MG63 (cell line): ENCODE measurements around the gene ELF3. TPM values are rescaled to one million over a fixed set of nuclear protein-coding genes. Genes with fewer than 3 reads are reported as not detected.
"Not testable (repeated sequence)": the region's sequence is repeated elsewhere in the genome, so short reads cannot be mapped to it uniquely, and the experiment has no call there.

Experiments
- DNase-seq: peaks from one replicate; pipeline ENCODE4 v3.0.0-alpha.2; 2020
- H3K27me3 ChIP-seq: fragments of 250-450 bp; sonication (Bioruptor Pico); 2 replicates; pipeline ENCODE4 v1.5.1; 2020; ENCODE audit warnings: mild to moderate bottlenecking, moderate library complexity
- H3K36me3 ChIP-seq: fragments of 250-450 bp; sonication (Bioruptor Pico); 2 replicates; pipeline ENCODE4 v1.5.1; 2020; ENCODE audit warnings: mild to moderate bottlenecking, moderate library complexity
- H3K4me3 ChIP-seq: fragments of 250-450 bp; sonication (Bioruptor Pico); 2 replicates; pipeline ENCODE4 v1.5.1; 2020; ENCODE audit warnings: mild to moderate bottlenecking, moderate library complexity
- H3K9me3 ChIP-seq: fragments of 250-450 bp; sonication (Bioruptor Pico); 2 replicates; pipeline ENCODE4 v1.5.1; 2020; ENCODE audit warnings: mild to moderate bottlenecking, moderate library complexity
- total RNA-seq: library from RNA; depleted of rRNA; stranded (reverse); fragments of >200 nt; shearing (Covaris generic); gene quantifications from 2 replicates; pipeline ENCODE4 v1.2.3, GENCODE V29; 2014; ENCODE audit warnings: low replicate concordance; rRNA removed

ELF3 gene
- total RNA-seq, result not detected in 2 replicates

DNA sequence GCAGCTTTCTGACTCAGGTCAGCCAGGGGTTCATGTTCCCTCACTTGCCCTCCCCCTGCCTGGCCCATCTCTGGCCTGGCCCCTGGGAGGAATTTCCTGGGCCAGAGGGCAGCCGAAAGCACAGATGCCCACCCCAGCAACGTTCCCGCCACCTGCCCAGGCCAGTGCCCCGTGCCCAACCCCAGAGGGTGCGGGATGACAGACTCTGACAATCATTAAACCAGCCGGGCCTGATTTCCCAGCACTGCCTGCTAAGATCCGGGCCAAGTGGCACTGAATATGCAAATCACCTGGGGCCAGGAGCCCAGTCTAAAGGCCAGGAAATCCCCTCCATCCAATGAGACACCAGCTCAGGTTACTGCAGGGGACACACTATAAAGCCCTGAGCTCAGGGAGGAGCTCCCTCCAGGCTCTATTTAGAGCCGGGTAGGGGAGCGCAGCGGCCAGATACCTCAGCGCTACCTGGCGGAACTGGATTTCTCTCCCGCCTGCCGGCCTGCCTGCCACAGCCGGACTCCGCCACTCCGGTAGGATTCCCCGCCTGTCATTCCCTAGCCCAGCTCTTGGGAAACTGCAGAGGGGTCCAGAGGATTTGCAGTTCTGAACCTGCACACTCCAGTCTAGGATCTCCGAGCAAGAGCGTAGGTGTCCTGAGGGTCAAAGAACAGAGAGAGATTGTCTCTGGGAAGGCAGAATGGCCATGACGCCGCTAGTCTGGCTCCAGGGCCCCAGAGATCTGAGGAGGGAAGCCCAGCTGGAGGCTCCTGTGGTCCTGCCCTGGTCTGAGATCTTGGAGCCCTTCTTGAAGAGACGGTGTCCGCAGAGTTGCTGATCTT, at the start of gene ELF3:
Gene ELF3, plus strand, starts transcription at position 408 of the 836 bp plus-strand sequence. CDS start 550 bp downstream, outside the sequence.
- peaks cover 2% of the 10 kb centered on the region; the same call in 1 of the 2 replicates for H3K36me3 ChIP-seq
- no peak within 1 kb of the TSS for H3K4me3 ChIP-seq
- no peaks in the 10 kb centered on the region for H3K27me3 ChIP-seq
- DNase-seq, result no peak
- no peaks in the 10 kb centered on the region for H3K9me3 ChIP-seq

DNA sequence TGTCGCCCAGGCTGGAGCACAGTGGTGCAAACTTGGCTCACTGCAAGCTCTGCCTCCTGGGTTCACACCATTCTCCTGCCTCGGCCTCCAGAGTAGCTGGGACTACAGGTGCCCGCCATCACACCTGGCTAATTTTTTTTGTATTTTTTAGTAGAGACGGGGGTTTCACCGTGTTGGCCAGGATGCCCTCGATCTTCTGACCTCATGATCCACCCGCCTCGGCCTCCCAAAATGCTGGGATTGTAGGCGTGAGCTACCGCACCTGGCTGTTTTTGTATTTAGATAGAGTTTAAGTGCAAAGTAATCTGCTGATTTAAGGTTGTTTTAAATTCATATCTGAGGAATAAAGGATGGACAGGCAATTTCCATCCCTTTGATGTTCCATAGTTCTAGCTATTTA, 48.0 kb upstream of the ELF3 start:
- H3K36me3 ChIP-seq, result peaks cover 88% of the 10 kb centered on the region
- not testable (repeated sequence) for H3K4me3 ChIP-seq

DNA sequence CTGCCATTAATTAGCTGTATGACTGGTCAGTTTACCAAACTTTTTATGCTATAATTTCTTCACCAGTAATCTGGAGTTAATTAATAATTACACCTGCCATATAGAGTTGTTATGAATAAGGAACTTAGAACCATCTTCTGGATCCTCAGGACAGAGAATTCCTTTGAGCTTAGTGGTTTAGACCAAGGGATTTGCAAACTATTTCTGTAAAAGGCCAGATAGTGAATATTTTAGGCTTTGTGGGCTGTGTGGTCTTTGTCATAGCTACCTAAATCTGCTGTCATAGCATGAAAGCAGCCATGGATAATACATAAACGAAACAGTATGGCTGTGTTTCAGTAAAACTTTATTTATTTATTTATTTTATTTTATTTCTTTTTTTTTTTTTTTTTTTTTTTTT, 46.1 kb upstream of the ELF3 start:
- Histone ChIP-seq H3K9me3 (no peaks in the 10 kb centered on the region), H3K27me3 (no peaks in the 10 kb centered on the region), H3K36me3 (peaks cover 84% of the 10 kb centered on the region), H3K4me3 (no peak overlapping the region)
- DNase-seq, result no peak

More for the DNA sequence above, 48.0 kb upstream of the ELF3 start:
- not testable (repeated sequence) for DNase-seq, H3K27me3 ChIP-seq, H3K9me3 ChIP-seq

DNA sequence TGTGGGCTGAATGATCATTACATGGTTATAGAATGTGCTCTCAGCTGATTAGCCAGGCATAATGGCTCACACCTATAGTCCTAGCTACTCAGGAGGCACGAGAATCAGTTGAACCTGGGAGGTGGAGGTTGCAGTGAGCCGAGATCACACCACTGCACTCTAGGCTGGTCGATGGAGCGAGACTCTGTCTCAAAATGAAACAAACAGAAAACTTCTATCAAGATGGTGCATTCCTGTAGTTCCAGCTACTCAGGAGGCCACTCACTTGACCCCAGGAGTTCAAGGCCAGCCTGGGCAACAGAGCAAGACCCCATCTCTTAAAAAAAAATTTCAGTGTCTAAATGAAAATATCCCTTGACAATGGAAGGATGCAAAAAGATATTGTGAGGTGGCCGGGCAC, 44.2 kb upstream of the ELF3 start:
- DNase-seq, result no peak
- H3K36me3 ChIP-seq, result peaks cover 89% of the 10 kb centered on the region
- no peak overlapping the region for H3K4me3 ChIP-seq
- H3K27me3 ChIP-seq, result no peaks in the 10 kb centered on the region
- H3K9me3 ChIP-seq, result no peaks in the 10 kb centered on the region

DNA sequence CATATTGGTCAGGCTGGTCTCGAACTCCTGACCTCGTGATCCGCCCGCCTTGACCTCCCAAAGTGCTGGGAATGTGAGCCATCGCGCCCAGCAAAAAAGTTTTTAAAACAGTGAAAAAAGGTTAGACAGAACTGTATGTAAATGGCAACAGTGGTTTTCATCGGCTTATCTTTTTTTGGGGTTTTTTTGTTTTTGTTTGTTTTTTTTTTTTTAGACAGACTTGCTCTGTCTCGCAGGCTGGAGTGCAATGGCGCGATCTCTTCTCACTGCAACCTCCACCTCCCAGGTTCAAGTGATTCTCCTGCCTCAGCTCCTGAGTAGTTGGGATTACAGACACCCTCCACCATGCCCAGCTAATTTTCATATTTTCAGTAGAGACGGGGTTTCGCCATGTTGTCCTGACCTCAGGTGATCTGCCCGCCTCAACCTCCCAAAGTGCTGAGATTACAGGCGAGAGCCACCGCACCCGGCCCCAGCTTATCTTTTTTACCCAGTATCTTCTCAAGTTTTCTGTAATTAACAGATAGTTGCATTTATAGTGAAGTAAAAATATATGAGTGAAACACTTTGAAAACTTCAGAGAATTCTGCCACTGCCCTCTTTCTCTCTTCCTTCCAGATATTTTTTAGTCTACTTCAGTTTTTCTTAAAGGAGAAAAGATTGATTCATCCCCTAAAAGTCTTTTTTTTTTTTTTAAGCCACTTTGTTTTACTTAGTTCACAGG, 42.0 kb upstream of the ELF3 start:
- Histone ChIP-seq H3K9me3 (no peaks in the 10 kb centered on the region), H3K36me3 (peaks cover 68% of the 10 kb centered on the region), H3K4me3 (no peak overlapping the region), H3K27me3 (no peaks in the 10 kb centered on the region)
- no peak for DNase-seq

DNA sequence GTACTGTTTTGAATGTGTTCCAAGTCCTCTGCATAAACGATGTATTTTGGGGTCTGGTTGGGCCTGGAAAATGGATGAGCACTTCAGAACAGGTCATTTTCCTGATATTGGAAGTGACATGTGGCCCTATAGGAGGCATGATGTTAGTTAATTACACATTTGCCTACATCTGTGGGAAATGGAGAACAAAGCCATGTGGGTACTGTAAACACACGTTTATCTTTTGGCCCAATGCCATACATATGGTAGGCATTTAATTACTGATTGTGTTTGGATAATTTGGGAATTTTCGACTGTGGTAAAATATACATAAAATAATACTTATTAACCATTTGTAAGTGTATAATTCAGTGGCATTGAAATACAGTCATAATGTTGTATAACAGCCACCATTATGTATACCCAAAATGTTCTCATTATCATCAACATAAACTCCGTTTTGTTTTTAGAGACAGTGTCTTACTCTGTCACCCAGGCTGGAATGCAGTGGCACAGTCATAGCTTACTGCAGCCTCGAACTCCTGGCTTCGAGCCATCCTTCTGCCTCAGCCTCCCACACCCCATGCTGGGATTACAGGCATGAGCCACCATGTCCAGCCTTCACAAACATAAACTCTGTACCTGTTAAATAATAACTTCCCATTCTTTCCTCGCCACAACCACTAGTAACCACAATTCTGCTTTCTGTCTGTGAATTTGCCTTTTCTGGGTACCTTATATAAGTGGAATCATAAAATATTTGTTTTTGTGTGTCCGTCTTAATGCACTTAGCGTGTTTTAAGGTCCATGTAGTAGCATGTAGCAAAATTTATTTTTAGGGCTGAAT, 39.8 kb upstream of the ELF3 start:
- Histone ChIP-seq H3K27me3 (no peaks in the 10 kb centered on the region), H3K4me3 (no peak overlapping the region), H3K9me3 (no peaks in the 10 kb centered on the region), H3K36me3 (peaks cover 48% of the 10 kb centered on the region)
- DNase-seq, result peak; percentile 66

DNA sequence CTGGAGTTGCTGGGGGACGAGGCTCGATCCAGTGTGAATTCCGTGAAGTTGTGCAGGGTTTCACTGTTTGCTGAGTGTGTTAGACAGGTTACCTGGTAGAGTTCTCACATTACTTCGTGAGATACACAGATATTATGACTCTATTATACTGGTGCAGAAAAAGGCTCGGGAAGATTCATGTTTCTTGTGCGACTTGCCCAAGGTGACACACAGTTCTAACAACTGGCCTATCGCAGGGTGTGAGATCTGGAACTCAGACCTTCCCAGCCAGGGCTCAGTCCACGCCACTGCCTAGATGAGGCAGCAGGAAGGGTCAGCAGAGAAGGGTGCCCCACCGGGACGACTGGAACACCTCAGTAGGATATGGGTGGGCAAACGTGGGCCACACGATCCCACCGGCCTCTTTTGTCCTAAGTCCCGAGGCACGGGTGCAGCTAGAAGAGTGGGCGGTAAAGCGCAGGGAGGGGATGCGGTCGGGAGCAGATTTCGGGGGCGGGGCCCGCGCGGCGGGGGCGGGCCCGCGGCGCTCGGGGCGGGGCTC, 28.2 kb upstream of the ELF3 start:
- Histone ChIP-seq H3K36me3 (peaks cover 6% of the 10 kb centered on the region; the same call in 1 of the 2 replicates), H3K27me3 (no peaks in the 10 kb centered on the region), H3K9me3 (no peaks in the 10 kb centered on the region), H3K4me3 (peak overlapping the region; percentile 96)
- peak; percentile 80 for DNase-seq

DNA sequence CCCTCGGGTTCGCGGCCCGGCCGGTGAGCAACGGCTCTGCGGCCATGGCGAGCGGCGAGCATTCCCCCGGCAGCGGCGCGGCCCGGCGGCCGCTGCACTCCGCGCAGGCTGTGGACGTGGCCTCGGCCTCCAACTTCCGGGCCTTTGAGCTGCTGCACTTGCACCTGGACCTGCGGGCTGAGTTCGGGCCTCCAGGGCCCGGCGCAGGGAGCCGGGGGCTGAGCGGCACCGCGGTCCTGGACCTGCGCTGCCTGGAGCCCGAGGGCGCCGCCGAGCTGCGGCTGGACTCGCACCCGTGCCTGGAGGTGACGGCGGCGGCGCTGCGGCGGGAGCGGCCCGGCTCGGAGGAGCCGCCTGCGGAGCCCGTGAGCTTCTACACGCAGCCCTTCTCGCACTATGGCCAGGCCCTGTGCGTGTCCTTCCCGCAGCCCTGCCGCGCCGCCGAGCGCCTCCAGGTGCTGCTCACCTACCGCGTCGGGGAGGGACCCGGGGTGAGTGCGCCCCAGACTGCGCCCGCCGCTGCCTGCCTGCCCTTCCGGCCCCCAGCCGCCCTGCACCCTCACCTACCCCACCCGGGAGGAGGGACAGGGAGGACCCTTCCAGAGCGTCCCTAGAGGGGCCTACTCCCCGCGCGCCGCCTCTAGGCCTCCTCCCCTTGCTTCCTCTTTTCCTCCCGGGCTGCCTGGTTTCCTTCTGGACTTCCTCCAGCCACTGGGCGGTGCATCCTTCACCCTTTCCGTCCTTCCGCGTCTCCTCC, 27.6 kb upstream of the ELF3 start, which contains the start of gene RNPEP:
Gene RNPEP, plus strand, starts transcription at position 26 of the 757 bp plus-strand sequence. Its CDS starts 19 bp downstream, at position 45.
- no peaks in the 10 kb centered on the region for H3K9me3 ChIP-seq
- peaks cover 6% of the 10 kb centered on the region; the same call in 1 of the 2 replicates for H3K36me3 ChIP-seq
- H3K27me3 ChIP-seq, result no peaks in the 10 kb centered on the region
- H3K4me3 ChIP-seq, result peak within 1 kb of the TSS; percentile 96
- DNase-seq, result peak; percentile 91

DNA sequence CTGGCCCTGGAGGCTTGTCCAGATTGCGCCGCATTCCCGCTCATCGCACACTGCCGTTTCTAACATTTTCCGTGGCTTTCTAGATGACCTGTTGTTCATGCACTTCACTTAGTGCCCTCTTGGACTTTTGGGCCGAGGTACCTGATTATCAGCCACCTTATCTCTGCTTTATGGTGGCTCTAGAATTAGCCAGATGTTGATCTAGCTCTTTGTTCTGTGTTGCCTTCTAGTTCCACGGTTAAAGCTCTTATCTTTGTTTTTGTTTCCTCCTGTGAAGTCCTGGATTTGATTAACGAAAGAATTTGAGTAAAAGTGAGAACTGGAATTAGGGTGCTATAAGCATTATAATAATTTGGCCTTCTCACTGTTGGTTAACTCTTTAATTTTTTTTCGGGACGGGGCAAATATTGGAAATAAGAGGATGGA, 27.0 kb upstream of the ELF3 start:
- Histone ChIP-seq H3K4me3 (peak overlapping the region; percentile 96), H3K9me3 (no peaks in the 10 kb centered on the region), H3K27me3 (no peaks in the 10 kb centered on the region), H3K36me3 (peaks cover 7% of the 10 kb centered on the region)
- no peak for DNase-seq

DNA sequence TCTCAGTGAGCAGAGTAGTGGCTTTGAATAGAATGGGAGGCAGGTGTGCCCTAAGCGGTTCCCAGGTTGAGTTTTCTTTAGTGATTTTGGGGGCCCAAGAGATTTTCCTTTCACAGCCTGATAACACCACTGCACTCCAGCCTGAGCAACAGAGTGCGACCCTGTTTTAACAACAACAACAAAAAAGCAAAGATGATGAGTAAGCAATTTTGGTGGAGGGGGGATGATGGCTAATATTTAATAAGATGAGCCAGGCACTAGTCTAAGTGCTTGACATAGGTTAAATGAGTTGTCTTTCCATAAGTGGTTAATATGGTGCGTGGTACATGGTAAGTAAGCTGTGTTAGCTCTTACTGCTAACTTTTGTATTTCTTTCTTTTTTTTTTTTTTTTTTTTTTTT, 25.9 kb upstream of the ELF3 start:
- Histone ChIP-seq H3K36me3 (peaks cover 17% of the 10 kb centered on the region), H3K4me3 (no peak overlapping the region), H3K9me3 (no peaks in the 10 kb centered on the region), H3K27me3 (no peaks in the 10 kb centered on the region)
- no peak for DNase-seq

DNA sequence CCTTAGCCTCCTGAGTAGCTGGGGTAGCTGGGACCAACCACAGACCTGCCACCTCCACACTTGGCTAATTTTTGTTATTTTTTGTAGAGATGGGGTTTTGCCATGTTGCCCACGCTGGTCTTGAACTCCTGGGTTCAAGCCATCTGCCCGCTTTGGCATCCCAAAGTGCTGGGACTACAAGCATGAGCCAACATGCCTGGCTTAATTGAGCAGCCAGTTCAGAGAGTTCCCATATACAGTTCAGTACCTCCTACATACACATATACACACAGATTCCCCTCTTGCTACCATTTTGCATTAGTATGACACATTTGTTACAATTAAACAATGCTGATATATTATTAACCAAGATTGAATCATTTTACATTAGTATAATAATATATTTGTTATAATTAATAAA, 25.0 kb upstream of the ELF3 start:
- H3K36me3 ChIP-seq, result peaks cover 25% of the 10 kb centered on the region
- no peaks in the 10 kb centered on the region for H3K9me3 ChIP-seq
- no peak overlapping the region for H3K4me3 ChIP-seq
- no peaks in the 10 kb centered on the region for H3K27me3 ChIP-seq
- no peak for DNase-seq

DNA sequence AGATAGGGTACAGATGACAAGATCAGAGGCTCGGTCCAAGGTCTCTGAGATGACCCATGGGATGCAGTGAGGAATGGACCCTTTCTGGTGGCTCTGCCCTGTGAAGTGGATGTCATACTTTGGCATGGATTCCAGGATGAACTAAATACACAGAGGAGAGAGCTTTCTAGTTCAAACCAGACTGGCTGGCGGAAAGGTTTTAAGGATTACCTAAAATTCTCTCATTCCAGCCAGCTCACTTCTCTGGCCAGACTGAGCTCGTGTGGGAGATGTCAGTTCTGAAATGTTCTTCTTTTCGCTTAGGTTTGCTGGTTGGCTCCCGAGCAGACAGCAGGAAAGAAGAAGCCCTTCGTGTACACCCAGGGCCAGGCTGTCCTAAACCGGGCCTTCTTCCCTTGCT, 21.8 kb upstream of the ELF3 start:
- Histone ChIP-seq H3K4me3 (no peak overlapping the region), H3K36me3 (peaks cover 54% of the 10 kb centered on the region), H3K9me3 (no peaks in the 10 kb centered on the region), H3K27me3 (no peaks in the 10 kb centered on the region)
- no peak for DNase-seq

DNA sequence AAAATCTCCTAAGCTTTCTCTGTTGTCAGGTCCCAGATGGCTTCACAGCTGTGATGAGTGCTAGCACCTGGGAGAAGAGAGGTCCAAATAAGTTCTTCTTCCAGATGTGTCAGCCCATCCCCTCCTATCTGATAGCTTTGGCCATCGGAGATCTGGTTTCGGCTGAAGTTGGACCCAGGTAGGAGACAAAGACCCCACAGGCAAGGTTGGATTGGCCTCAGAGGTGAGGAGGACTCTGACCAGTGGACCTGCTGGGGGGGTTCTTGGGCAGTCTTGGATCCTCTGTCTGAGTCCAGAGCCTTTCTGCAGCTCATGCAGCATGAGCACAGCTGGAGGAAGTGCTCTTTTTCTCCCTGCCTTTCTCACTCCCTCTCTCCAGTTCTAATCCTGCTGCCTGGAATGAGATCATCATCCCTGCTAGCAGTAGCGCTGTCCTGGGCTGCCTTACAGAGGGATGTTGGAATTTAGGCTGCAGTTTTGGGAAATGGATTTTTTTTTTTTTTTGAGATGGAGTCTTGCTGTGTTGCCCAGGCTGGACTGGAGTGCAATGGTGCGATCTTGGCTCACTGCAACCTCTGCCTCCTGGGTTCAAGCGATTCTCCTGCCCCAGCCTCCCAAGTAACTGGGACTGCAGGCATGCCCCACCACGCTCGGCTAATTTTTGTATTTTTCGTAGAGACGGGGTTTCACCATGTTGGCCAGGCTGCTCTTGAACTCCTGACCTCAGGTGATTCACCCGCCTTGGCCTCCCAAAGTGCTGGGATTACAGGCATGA, 20.8 kb upstream of the ELF3 start:
- H3K27me3 ChIP-seq, result no peaks in the 10 kb centered on the region
- H3K9me3 ChIP-seq, result no peaks in the 10 kb centered on the region
- no peak overlapping the region for H3K4me3 ChIP-seq
- H3K36me3 ChIP-seq, result peaks cover 56% of the 10 kb centered on the region
- no peak for DNase-seq

DNA sequence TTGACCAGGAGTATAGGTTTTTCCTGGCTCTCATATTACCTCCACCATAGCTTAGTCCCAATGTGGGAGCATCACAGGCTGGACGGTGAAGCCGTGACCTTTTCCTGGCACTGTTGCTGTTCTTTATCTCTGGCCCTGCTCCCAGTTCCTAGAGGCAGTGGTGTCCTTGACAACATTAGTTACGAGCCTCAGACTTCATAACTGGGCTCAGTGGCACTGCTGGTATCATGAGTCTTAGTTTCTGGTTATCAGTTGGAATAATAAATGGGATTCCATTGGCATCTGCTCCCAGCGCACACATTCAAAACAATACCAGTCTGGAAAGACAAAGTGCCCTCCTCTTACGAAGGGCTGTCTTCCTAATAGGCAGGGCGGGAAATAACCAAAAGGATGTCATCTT, 20.0 kb upstream of the ELF3 start:
- no peaks in the 10 kb centered on the region for H3K9me3 ChIP-seq
- H3K36me3 ChIP-seq, result peaks cover 60% of the 10 kb centered on the region
- no peak overlapping the region for H3K4me3 ChIP-seq
- no peak for DNase-seq
- H3K27me3 ChIP-seq, result no peaks in the 10 kb centered on the region

DNA sequence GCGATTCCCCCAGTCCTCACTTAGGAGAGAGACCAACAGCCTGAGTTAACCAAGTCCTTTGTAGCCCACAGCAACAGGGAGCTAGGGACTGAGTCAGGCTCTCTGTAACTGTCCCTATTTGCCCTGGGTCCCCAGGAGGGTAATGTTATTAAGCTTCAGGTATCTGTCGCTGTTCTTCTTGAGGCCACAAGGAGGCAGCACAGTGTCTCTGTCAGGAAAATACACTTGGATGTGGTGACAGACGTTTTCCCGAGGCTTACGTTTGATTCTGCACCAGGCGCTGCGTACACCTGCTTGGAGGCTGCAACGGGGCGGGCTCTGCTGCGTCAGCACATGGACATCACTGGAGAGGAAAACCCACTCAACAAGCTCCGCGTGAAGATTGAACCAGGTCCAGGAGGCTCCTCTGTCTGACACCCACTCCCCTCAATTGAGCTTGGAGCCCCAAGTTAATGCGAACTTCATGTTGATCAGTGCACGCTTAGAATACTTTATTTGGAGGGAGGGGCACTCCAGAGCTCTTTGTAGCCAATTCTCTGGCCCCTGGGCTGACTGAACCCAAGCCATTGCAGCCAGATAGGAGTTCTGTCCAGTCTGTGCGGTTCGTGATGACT, 10.7 kb upstream of the ELF3 start:
- no peak for DNase-seq
- H3K36me3 ChIP-seq, result peaks cover 82% of the 10 kb centered on the region
- H3K4me3 ChIP-seq, result no peak overlapping the region
- H3K27me3 ChIP-seq, result no peaks in the 10 kb centered on the region
- H3K9me3 ChIP-seq, result no peaks in the 10 kb centered on the region
